Cardiac muscle cell (in vitro differentiated cells and primary cell): ENCODE measurements around the gene SRRM1. TPM values are rescaled to one million over a fixed set of nuclear protein-coding genes. Genes with fewer than 3 reads are reported as not detected.
A peak's percentile ranks its signal among the peaks of the same experiment; 100 is the strongest.

Experiments used
- DNase-seq, 2 donors: peaks; one replicate each; pipeline versions ENCODE4 v3.0.0 to v3.0.0-alpha.2; 2010 to 2017; ENCODE audit warnings: low read depth in 1 of 2, low spot score in 1 of 2
- H3K27ac ChIP-seq: fragments of 200-600 bp; sonication (generic); 2 replicates; pipeline ENCODE4 v1.5.1; 2016
- H3K27me3 ChIP-seq: fragments of 200-600 bp; sonication (generic); 2 replicates; pipeline ENCODE4 v1.6.0; 2016; ENCODE audit warnings: control low read depth
- H3K36me3 ChIP-seq: fragments of 200-600 bp; sonication (generic); 2 replicates; pipeline ENCODE4 v1.5.1; 2016; ENCODE audit warnings: control low read depth
- H3K4me1 ChIP-seq: fragments of 200-600 bp; sonication (generic); 2 replicates; pipeline ENCODE4 v1.8.1; 2017; ENCODE audit warnings: low read depth, mild to moderate bottlenecking, mixed run types
- H3K4me3 ChIP-seq: fragments of 200-600 bp; sonication (generic); 2 replicates; pipeline ENCODE4 v1.5.1; 2016; ENCODE audit warnings: mild to moderate bottlenecking
- H3K9me3 ChIP-seq: fragments of 200-600 bp; sonication (generic); 2 replicates; pipeline ENCODE4 v1.5.1; 2017; ENCODE audit warnings: low read depth, mild to moderate bottlenecking, control low read depth
- polyA plus RNA-seq: library from polyadenylated mRNA; unstranded; fragments of >200 nt; fragmentation: Nextera tagmentation; extraction: Ambion mirVana; gene quantifications from 2 replicates; pipeline ENCODE4 v1.2.1, GENCODE V29; 2016
- total RNA-seq: library from RNA; depleted of rRNA; stranded (reverse); fragments of >200 nt; gene quantifications from 2 replicates; pipeline ENCODE4 v1.2.3, GENCODE V29; 2016
- TF ChIP-seq, protein P1 (sequence below): IDR thresholded peaks from 2 replicates; pipeline ENCODE4 v1.5.1; 2012; ENCODE audit warnings: low read depth, mild to moderate bottlenecking, low read length

Gene SRRM1
- total and polyA plus RNA-seq, 2 experiments from 2014 or later = 133 to 139 TPM

DNA sequence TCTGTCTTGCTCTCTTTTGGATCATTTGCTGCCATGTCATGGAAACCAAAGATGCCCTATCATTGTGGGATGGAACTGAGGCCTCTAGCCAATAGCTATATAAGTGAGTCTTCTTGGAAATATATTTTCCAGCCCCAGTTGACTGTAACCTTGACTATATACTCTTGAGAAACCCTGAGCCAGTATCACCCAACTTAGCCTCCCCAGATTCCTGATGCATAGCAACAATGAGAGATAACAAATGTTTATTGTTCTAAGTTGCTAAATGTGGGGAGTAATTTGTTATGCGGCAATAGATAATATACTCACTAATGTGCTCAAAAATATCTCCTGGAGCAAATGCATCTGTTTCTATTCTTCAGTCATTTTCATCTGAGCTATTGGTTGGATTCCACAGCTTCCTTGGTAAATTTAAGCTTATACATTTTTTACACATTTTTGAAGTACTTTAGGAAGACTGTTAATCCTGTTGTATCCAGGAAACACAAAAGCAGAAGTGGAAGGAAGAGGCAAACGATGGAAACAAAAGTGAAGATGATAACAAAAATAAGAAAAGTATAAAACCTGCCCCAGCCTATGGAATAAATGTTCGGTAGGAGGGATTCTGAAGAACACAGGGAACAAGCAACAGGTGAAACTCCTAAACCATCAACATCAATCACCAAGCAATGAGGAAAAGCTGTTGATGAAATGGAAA lies 6.3 kb upstream of the SRRM1 start:
- peak in 1 of 2 donors; percentile 40 for DNase-seq
- Histone ChIP-seq H3K27me3 (no peaks in the 10 kb centered on the region), H3K4me3 (no peak overlapping the region), H3K27ac (no peak overlapping the region), H3K9me3 (no peaks in the 10 kb centered on the region), H3K4me1 (no peaks in the 10 kb centered on the region), H3K36me3 (no peaks in the 10 kb centered on the region)
- TF ChIP-seq, protein P1, sequence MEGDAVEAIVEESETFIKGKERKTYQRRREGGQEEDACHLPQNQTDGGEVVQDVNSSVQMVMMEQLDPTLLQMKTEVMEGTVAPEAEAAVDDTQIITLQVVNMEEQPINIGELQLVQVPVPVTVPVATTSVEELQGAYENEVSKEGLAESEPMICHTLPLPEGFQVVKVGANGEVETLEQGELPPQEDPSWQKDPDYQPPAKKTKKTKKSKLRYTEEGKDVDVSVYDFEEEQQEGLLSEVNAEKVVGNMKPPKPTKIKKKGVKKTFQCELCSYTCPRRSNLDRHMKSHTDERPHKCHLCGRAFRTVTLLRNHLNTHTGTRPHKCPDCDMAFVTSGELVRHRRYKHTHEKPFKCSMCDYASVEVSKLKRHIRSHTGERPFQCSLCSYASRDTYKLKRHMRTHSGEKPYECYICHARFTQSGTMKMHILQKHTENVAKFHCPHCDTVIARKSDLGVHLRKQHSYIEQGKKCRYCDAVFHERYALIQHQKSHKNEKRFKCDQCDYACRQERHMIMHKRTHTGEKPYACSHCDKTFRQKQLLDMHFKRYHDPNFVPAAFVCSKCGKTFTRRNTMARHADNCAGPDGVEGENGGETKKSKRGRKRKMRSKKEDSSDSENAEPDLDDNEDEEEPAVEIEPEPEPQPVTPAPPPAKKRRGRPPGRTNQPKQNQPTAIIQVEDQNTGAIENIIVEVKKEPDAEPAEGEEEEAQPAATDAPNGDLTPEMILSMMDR = no peak

DNA sequence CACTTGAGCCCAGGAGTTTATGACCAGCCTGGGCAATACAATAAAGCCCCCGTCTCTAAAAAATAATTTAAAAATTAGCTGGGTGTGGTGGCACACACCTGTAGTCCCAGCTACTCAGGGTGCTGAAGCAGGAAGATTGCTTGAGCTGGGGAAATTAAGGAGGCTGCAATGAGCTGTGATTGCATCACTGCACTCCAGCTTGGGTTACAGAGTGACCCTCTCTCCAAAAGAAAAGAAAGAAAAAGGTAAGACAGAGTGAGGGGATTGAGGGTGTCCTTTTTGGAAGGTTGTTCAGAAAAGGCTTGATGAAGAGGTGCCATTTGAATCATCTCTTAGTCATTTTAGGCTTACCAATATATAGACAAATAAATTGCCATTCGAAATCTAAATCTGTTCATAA lies 4.0 kb upstream of the SRRM1 start:
- H3K27me3 ChIP-seq = no peaks in the 10 kb centered on the region
- DNase-seq = no peak
- H3K4me1 ChIP-seq = no peaks in the 10 kb centered on the region
- H3K9me3 ChIP-seq = no peaks in the 10 kb centered on the region
- H3K4me3 ChIP-seq = no peak overlapping the region
- no peak overlapping the region for H3K27ac ChIP-seq
- no peaks in the 10 kb centered on the region for H3K36me3 ChIP-seq
- TF ChIP-seq, protein P1 = no peak

DNA sequence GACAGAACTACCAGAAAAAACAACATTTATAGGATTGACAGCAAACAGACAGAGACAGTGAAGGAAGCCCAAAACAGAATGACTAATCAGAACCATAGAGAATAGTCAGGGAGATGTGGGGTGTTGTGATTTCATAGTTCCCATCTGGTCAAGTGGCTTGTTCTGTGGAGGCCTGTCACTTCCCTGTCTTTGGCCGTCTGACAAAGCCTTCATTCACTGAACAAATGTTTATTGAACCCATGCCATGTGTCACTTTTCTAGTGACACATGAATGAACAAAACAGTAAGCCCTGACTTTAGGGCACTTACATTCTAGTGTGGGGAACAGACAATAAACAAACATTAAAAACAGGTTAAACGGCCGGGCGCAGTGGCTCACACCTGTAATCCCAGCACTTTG lies 3.2 kb upstream of the SRRM1 start:
- TF ChIP-seq, protein P1 = no peak
- Histone ChIP-seq H3K9me3 (no peaks in the 10 kb centered on the region), H3K4me3 (no peak overlapping the region), H3K27ac (no peak overlapping the region), H3K36me3 (no peaks in the 10 kb centered on the region), H3K4me1 (peaks cover 7% of the 10 kb centered on the region), H3K27me3 (no peaks in the 10 kb centered on the region)
- no peak for DNase-seq

DNA sequence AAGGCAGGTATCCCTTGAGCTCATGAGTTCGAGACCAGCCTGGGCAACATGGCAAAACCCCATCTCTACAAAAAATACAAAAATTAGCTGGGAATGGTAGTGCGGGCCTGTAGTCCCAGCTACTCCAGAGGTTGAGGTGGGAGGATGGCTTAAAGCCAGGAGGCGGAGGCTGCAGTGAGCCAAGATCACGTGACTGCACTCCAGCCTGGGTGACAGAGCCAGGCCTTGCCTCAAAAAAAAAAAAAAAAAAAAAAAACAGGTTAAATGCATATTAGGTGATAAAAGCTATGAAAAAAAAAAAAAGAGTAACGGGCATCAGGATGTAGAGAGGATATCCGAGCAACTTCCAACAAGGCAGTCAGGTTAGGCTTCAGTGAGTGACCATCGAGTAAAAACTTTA lies 2.8 kb upstream of the SRRM1 start:
- peak in 1 of 2 donors; percentile 34 for DNase-seq
- TF ChIP-seq, protein P1 = no peak

DNA sequence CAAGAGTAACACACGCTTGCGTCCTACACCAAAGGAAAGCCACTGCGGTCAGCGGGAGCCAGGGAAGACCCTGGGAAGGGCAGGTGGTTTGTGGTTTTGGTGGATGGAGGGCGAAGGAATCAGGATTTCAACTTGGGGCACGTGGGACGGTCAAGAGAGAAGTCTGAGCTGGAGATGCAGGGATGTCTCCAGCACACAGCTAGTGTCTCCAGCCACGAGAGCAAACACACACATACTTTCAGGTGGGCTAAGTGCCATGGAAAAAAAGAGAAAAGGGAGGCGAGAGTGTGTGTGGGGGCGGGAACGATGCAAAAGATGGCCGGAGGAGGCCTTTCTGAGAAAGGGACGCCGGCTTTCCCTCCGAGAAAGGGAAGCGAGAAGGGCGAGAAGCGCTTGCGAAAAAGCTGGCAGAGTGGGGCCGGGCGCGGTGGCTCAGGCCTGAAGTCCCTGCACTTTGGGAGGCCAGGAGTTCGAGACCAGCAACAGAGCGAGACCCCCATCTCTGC lies 1.4 kb upstream of the SRRM1 start:
- Histone ChIP-seq H3K27ac (peak overlapping the region; percentile 99), H3K4me1 (peaks cover 9% of the 10 kb centered on the region), H3K36me3 (peaks cover 8% of the 10 kb centered on the region), H3K9me3 (no peaks in the 10 kb centered on the region), H3K4me3 (peak overlapping the region; percentile 48), H3K27me3 (no peaks in the 10 kb centered on the region)
- TF ChIP-seq, protein P1 = no peak
- peak in 1 of 2 donors; percentile 49 for DNase-seq

More for the DNA sequence above, 2.8 kb upstream of the SRRM1 start:
- H3K27ac ChIP-seq = no peak overlapping the region
- no peaks in the 10 kb centered on the region for H3K36me3 ChIP-seq
- no peaks in the 10 kb centered on the region for H3K9me3 ChIP-seq
- no peak overlapping the region for H3K4me3 ChIP-seq
- H3K27me3 ChIP-seq = no peaks in the 10 kb centered on the region
- H3K4me1 ChIP-seq = peaks cover 9% of the 10 kb centered on the region
